Loucy (cell line): ENCODE data around the gene SPAG9.

ENCODE experiments used
- H2AFZ ChIP-seq: fragments of 200-600 bp; sonication (generic); 2 replicates; pipeline ENCODE4 v1.6.0; 2016; ENCODE audit warnings: antibody characterized with exemption, mild to moderate bottlenecking, low read length, moderate library complexity
- H3F3A ChIP-seq: fragments of 200-600 bp; 2 replicates; pipeline ENCODE4 v1.6.0; 2016; ENCODE audit warnings: antibody characterized with exemption, low read depth, mild to moderate bottlenecking
- H3K27me3 ChIP-seq: fragments of 200-600 bp; sonication (generic); 2 replicates; pipeline ENCODE4 v1.6.1; 2014; ENCODE audit warnings: low read length, mild to moderate bottlenecking; ENCODE audit not compliant: insufficient read depth, poor library complexity, severe bottlenecking
- H3K36me3 ChIP-seq: fragments of 200-600 bp; sonication (generic); 2 replicates; pipeline ENCODE4 v1.6.1; 2016; ENCODE audit warnings: low read length; ENCODE audit not compliant: insufficient read depth
- H3K4me1 ChIP-seq: fragments of 200-600 bp; sonication (generic); 2 replicates; pipeline ENCODE4 v1.5.1; 2014; ENCODE audit warnings: low read length, mild to moderate bottlenecking; ENCODE audit not compliant: insufficient read depth, poor library complexity, severe bottlenecking
- H3K4me2 ChIP-seq: fragments of 200-600 bp; sonication (generic); 2 replicates; pipeline ENCODE4 v1.6.0; 2014; ENCODE audit warnings: antibody characterized with exemption, low read length, low read depth, mild to moderate bottlenecking; ENCODE audit not compliant: poor library complexity, severe bottlenecking
- H3K4me3 ChIP-seq: fragments of 200-600 bp; sonication (generic); 2 replicates; pipeline ENCODE4 v1.5.1; 2014; ENCODE audit warnings: low read length, mild to moderate bottlenecking, mixed read lengths; ENCODE audit not compliant: poor library complexity, severe bottlenecking
- H3K79me2 ChIP-seq: fragments of 200-600 bp; sonication (generic); 2 replicates; pipeline ENCODE4 v1.6.1; 2014; ENCODE audit warnings: low read length; ENCODE audit not compliant: insufficient read depth
- H3K9ac ChIP-seq: fragments of 200-600 bp; sonication (generic); 2 replicates; pipeline ENCODE4 v1.6.0; 2014; ENCODE audit warnings: mild to moderate bottlenecking, low read depth, low read length, moderate library complexity; ENCODE audit not compliant: poor library complexity, severe bottlenecking
- H3K9me2 ChIP-seq: fragments of 200-600 bp; sonication (generic); replicated peaks from 2 replicates; pipeline ENCODE4 v1.6.1; 2016; ENCODE audit warnings: low read depth, low read length, mixed read lengths
- H3K9me3 ChIP-seq: fragments of 200-600 bp; sonication (generic); 2 replicates; pipeline ENCODE4 v1.6.1; 2014; ENCODE audit warnings: mild to moderate bottlenecking, antibody characterized with exemption, low read length, low read depth; ENCODE audit not compliant: insufficient read depth
- H4K20me1 ChIP-seq: fragments of 200-600 bp; sonication (generic); 2 replicates; pipeline ENCODE4 v1.6.0; 2014; ENCODE audit warnings: antibody characterized with exemption, low read length, mild to moderate bottlenecking; ENCODE audit not compliant: insufficient read depth, poor library complexity, severe bottlenecking
- CTCF ChIP-seq: fragments of 200-600 bp; sonication (generic); conservative IDR thresholded peaks from 2 replicates; pipeline ENCODE4 v1.5.1; 2014; ENCODE audit warnings: mild to moderate bottlenecking, antibody characterized with exemption, low read length
- EZH2phosphoT487 ChIP-seq: fragments of 200-600 bp; IDR thresholded peaks from 2 replicates; pipeline ENCODE4 v1.6.1; 2018; ENCODE audit warnings: antibody characterized with exemption, mild to moderate bottlenecking, moderate library complexity, borderline replicate concordance

Gene SPAG9

GRCh38 chr17:51065466-51065865 lies 55.2 kb downstream of the SPAG9 start:
- Histone ChIP-seq H4K20me1 (peaks cover 3% of the 10 kb centered on the region), H3K9ac (no peak overlapping the region), H2AFZ (no peak overlapping the region), H3K9me3 (no peaks in the 10 kb centered on the region), H3K9me2 (no peaks in the 10 kb centered on the region), H3K36me3 (peaks cover 5% of the 10 kb centered on the region; the same call in 1 of the 2 replicates), H3K27me3 (no peaks in the 10 kb centered on the region), H3K4me2 (no peak overlapping the region), H3K4me3 (no peak overlapping the region), H3K4me1 (no peaks in the 10 kb centered on the region), H3F3A (no peaks in the 10 kb centered on the region), H3K79me2 (peaks cover 30% of the 10 kb centered on the region)
- no peak for TF ChIP-seq EZH2phosphoT487
- TF ChIP-seq CTCF, result no peak

- Histone ChIP-seq H3K36me3 (peaks cover 5% of the 10 kb centered on the region; the same call in 1 of the 2 replicates), H3K79me2 (peaks cover 26% of the 10 kb centered on the region; the same call in 1 of the 2 replicates), H3F3A (no peaks in the 10 kb centered on the region), H3K27me3 (no peaks in the 10 kb centered on the region), H3K4me2 (no peak overlapping the region), H3K9me2 (no peaks in the 10 kb centered on the region), H4K20me1 (no peaks in the 10 kb centered on the region), H3K4me1 (no peaks in the 10 kb centered on the region), H3K9ac (no peak overlapping the region), H3K4me3 (no peak overlapping the region), H2AFZ (no peak overlapping the region), H3K9me3 (no peaks in the 10 kb centered on the region)
- TF ChIP-seq EZH2phosphoT487, result no peak
- TF ChIP-seq CTCF, result no peak
These were observed 56.5 kb downstream of the SPAG9 start for GRCh38 chr17:51064061-51064735.

DNA sequence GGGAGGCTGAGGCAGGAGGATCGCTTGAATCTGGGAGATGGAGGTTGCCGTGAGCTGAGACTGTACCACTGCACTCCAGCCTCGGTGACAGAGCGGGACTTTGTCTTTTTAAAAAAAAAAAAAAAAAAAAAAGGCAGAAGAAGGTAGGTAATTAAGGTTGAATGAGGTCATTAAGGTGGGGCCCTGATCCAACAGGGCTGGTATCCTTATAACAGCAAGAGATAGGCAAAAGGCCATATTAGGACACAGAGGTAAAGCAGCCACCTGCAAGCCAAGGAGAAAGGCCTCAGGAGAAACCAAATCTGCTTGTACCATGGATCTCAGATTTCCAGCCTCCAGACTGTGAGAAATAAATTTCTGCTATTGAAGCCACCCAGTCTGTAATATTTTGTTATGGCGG lies 60.3 kb downstream of the SPAG9 start:
- no peak overlapping the region for H3K4me2 ChIP-seq
- H3K4me3 ChIP-seq, result no peak overlapping the region
- H3K9me2 ChIP-seq, result no peaks in the 10 kb centered on the region
- no peaks in the 10 kb centered on the region for H3K4me1 ChIP-seq
- no peaks in the 10 kb centered on the region for H3K27me3 ChIP-seq
- H3F3A ChIP-seq, result no peaks in the 10 kb centered on the region
- H3K36me3 ChIP-seq, result no peaks in the 10 kb centered on the region
- H3K9ac ChIP-seq, result no peak overlapping the region
- no peaks in the 10 kb centered on the region for H3K9me3 ChIP-seq
- H2AFZ ChIP-seq, result no peak overlapping the region
- peaks cover 22% of the 10 kb centered on the region; the same call in 1 of the 2 replicates for H3K79me2 ChIP-seq
- TF ChIP-seq EZH2phosphoT487, result no peak
- no peak for TF ChIP-seq CTCF
- H4K20me1 ChIP-seq, result no peaks in the 10 kb centered on the region
